Stimulated activated CD8-positive, alpha-beta memory T cell treated with anti-CD3 and anti-CD28 coated beads, Interleukin-12 subunit alpha, Interleukin-12 subunit beta, amount 100 ng/mL, for 24 hours (primary cell): ENCODE data around the gene LMAN2L.
"Not testable (repeated sequence)": the region's sequence is repeated elsewhere in the genome, so short reads cannot be mapped to it uniquely, and the experiment has no call there.

Experiments used
- DNase-seq: peaks from one replicate; pipeline ENCODE4 v3.0.0-alpha.2; 2020; ENCODE audit errors: extremely low read depth

The LMAN2L gene

DNA sequence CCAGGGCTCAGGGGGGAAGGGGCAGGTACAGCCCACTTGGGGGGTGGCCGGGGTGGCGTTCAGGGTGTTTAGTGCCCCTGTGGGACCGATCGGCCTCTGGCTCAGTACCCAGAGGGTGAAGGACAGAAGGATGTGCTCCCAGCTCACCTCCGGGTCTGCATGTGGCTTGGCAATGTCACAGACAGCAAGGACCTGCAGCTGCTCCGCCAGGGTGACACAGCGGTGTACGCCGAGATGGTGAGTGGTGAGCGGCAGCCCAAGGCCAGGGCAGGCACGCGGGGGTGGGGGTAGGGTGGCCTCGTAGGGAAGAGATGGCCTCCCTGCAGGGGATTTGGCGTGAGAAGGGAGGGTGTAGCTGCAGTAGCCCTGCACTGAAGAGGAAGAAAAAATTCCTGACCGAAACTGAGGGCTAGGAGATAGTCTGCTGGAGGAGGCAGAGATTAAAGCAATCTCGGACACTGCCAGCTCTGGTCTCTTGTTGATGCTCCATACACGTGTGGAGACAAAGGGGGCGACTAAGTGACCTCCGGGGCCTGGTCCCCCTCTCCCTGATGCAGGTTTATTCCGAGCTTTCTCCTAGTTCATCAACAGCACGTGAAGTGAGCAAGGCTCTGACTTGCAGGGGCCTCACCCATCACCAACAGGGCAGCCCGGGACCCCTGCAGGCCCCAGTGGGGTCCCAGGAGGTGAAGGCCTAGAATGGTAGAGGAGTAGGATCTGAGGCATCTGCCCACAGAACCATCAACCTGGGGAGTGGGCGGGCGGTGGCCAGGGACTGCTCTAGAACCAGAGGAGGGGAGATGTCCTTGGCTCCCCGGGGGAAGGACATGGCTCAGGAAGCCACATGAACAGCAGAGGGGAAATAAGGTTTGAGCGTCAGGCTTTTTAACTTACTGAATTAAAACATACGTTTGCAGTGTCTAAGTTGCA is 51.9 kb downstream of the LMAN2L start:
- no peak for DNase-seq

DNA sequence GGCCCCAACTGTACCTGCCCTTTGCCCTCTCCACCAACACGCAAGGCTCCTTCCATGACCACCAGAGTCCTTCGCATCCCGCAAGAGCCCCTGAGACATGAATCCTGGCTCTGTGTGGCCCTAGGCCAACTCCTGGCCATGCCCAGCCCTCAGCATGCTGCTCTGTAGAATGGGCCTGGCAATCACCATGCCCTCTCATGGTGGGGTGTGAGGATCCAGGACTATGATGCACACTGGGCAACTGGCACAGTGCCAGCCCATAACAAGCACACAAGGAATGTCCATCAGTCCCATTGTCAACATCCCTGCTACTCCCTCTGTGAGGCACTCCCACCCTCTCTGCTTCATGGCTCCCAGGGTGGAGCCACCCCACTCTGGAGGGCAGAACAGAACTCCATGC is 52.6 kb downstream of the LMAN2L start:
- DNase-seq, result no peak

DNA sequence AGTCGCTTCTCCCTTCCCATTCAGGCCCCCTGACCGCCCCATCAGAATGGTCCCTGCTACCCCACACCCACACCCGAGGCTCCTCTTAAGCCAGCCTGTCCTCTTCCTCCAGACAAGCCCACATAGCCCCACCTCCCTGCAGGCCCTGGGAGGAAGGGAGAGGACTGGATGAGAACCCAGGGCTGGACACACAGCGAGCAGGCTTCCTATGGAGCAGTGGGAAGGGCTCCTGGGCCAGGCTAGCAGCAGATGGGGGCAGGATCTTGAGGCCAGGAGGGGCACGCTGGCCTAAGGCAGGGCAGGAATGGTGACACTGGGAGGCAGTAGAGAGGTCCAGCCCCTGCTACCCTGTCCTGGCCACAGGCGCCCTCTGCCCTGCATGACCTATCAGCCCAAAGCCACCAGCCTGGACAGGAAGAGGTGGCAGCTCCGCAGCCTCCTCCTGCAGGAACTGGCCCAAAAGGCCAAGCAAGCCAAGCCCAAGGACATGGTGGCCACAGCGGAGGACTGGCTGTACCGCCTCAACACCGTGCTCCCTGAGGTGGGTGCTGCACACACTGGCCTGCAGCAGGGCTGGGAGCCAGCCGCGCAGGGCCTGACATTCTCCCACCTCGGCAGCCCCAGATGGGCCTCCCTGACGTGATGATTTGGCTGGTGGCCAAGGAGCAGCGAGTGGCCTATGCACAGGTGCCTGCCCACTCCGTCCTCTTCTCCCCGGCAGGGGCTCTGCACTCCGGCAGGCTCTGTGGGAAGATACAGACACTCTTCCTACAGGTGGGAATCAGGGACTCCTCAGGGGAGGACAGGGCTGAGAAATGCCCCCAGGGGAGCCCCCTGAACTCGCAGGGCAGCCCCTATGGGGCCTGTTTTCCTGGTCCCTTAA is 54.0 kb downstream of the LMAN2L start:
- no peak for DNase-seq

DNA sequence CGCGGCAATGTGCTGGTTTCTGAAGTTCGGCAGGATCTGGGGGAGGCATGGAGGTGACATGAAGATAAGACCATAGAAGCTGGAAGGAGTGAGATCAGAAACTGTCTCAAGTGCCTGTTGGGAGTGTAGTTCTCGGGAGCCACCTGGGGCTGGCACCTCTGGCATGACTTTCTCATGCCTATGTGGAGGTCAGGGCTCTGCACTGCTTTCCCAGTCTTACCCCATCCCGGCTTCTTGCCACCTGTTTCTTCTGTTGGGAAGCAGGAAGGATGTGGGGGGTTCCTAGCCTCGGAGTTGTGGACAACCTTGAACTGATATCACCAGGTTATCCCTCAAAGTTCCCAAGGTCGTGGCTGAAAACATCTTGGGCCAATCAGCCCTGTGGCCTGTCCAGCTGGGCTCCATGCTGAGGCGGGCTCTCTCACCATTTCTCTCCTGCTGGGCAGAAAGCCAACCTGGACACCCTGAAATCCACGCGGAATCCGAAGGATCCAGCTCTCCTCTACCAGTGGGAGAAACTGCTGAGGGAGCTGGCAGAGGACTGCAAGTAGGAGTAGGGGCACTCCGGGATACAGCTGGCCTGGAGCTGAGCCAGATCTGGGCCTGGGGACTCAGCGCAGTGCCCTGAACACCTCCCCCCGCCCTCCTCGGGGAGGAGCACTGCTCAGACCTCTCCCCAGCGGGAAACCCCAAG is 54.8 kb downstream of the LMAN2L start:
- no peak for DNase-seq

DNA sequence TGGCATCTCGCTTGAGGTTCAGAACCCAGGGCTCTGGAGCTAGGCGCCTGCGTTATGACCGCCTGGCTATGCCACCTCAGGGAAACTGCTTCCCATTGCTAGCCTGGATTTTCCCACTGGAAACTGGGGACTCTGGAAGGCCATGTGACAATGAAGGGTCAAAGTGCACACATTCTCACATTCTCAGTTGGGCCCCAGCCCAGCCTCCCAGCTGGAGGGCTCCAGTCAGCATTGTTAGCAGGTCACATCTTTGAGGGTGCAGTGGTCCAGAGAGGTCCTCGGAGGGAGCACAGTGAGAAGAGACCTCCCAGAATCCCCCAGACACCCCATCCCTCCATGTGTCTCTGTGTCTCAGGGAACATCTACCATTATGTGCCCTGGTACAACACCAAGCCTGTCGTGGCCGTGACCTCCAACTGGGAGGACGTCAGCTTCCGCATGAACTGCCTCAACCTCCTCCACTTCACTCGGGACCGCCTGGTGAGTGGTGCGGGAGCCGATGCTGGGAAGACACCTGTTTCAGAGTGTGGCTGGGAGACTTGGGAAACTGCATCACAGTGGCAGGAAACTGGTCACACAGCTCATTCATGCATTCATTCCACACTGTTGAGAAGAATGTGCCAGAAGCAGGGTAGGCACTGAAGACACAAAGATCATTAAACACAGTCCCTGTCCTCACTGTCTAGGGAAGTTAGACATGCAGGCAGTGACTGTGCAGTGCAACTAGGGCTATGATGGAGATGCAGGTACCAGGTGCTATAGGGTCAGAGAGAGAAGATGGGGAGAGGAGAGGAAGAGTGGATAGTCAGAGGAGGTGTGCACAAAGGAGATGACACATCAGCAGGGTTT is 55.7 kb downstream of the LMAN2L start:
- no peak for DNase-seq

DNA sequence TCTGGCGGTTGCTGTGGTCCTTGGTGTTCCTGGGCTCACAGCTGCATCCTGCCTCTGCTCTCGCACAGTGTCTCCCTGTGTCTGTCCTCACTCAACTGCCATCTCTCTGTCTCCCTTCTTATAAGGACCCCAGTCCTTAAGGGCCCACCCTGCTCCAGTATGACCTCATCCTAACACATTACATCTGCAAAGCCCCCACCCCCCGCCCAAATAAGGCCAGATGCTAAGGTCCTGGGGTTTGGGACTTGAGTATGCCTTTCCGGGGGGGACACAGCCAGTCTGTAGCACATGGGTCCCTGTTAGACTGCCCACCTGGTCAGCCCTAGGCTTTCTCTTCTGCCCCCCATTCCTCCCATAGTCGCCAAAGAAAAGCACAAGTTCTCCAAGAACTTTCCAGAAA is 56.6 kb downstream of the LMAN2L start:
- no peak for DNase-seq

DNA sequence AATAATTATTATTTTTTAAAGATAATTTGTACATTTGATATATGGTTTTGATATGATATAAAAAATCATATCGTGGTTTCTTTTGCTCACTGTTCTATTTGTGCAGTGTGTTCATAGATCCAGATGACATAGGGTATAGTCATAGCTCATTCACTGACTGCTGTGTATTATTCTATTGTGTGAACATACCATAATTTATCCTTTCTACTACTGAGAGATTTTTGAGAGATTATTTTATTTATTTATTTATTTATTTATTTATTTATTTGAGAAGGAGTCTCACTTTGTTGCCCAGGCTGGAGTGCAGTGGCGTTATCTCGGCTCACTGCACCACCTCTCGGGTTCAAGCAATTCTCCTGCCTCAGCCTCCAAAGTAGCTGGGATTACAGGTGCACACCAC is 58.3 kb downstream of the LMAN2L start:
- DNase-seq, result no peak

DNA sequence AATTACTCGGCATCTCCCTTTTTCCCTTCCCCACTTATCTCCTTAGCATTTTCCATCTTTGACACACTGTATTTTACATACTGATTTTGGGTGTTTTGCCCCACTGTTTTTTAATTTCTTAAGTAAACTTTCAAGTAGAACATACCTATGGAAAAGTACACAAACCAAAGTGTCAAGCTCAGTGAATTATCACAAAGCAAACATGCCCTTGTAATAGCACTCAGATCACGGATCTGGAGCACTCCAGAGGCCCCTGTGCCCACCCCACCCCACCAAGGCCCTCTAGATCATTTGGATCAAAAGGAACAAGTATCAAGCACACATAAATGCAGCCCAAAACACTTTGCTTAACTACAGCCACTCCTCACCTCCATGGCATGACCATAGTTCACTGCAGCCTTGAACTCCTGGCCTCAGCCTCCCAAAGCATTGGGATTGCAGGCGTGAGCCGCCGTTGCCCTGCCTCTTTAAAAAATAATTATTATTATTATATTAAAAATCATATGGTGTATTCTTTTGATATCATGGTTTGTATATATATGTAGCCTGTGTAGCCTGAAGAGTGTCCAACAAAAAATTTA is 59.2 kb downstream of the LMAN2L start:
- no peak for DNase-seq

DNA sequence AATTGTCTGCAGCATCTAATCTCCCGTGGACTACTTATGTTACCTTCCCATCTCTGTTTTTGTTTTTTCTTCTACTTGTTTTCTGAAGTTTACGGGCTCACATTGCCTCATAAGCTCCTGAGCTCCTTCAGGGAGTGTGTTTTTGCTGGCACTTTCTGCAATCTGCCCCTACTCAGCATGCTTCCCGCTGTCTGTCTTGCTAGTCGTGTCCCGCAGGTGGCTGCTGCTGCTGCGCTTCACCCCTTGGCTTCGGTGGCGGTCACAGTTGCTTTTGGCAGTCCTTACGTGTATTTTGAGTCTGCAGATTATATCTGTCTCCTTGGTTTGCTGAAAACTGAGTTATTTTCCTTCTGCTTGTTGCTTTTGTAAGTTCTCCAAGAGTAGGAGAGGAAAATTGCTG is 60.0 kb downstream of the LMAN2L start:
- DNase-seq, result no peak

DNA sequence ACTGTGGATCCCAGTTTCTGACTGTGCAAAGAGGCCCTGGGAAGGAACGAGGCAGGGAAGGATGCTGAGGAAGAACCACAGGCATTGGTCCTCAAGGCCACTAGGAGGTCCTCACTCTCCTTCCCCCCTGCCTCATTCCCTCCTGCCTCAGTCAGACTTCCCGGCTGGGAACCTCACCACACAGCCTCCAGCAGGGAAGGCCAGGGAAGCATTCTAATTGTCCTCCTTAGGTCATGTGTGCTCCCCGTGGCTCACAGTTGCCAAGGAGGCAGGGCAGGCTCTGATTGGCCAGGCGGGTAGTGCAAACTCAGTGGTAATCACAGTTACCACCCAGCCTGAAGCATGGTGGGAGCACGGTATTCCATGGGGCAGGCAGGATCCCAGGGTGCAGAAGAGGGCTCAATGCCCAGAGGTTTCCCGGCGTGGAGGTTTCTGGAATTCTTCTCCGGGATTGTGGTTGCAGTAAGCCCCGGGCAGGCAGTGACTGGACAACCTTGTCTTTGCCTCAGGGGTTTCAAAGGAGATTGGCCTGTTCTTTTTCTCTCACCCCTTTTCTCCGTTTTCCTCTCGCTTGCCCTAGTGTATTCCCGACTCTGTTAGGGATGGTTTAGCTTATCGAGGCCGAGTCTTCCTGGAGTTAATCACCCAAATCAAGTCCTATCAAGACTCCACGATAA is 70.2 kb downstream of the LMAN2L start:
- DNase-seq, result no peak

DNA sequence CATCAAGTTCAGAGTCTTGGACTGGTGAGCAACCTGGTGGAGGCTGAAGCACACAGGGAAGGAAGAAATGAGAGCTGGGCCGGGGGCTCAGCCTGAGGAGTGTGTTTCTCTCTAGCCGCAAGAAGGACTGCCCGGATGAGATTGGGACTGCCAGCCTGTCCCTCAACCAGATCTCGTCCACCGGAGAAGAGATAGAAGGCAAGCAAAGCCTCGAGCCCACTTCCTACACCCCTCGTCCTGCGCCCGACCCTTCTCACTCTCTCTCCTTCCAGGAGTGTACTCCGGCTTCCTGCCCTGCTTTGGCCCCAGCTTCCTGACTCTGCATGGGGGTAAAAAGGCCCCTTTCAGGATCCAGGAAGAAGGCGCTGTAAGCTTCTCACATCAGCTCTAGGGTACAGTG is 71.1 kb downstream of the LMAN2L start:
- no peak for DNase-seq

DNA sequence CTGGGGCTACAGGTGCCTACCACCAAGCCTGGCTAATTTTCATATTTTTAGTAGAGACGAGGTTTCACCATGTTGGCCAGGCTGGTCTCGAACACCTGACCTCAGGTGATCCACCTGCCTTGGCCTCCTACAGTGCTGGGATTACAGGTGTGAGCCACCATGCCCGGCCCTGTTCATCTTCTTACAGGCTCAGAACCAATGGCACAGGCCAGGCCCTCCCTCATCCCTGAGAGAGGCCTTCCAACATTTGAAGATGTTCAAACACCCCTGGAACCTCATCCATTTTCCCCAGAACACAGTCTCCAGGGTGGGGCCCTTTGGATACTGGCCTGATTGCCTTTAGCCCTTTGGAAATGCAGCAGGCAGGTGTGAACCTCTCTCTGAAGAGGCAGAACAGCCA is 74.1 kb downstream of the LMAN2L start:
- DNase-seq, result not testable (repeated sequence)

DNA sequence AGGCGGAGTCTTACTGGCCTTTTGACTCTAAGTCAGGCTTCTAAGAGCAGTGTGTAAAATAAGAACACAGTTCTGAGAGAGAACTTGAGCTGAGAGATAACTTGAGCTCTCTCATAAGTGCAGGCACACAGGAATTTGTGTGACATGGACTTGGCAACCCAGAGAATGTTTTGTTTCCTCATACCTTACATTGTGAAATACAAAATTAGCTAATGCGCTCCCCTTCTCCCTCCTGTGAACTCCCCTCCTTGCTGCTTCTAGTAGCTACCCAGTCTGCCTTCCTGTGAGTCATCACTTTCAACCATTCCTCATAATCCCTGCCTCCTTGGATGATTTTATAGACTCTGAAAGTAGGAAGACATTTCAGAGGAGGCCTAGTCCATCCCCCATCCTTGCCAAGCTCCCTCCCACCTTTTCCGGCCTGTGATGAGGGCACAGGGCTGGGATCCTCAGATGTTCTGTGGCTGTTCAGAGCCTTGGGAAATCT is 74.7 kb downstream of the LMAN2L start:
- DNase-seq, result no peak

DNA sequence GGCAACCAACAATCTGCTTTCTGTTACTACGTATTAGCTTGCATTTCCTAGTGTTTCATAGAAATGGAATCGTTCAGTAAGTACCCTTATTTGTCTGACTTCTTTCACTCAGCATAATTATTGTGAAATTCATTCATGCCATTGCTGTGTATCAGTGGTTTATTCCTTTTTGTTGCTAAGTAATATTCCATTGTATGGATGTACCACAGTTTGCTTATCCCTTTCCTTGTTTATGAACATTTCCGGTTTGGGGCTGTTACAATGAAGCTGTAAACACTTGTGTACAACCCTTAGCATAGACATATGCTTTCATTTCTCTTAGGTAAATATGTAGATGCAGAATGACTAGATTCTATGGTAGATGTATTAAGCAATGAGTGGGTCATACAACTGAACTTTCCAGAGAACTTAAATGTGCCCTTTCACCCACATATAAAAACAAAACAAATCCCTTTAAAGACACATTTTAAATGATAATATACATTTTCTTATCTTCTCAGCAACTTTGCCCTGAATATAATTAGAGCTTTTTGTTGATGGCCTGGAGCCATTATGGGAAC is 75.4 kb downstream of the LMAN2L start:
- no peak for DNase-seq

DNA sequence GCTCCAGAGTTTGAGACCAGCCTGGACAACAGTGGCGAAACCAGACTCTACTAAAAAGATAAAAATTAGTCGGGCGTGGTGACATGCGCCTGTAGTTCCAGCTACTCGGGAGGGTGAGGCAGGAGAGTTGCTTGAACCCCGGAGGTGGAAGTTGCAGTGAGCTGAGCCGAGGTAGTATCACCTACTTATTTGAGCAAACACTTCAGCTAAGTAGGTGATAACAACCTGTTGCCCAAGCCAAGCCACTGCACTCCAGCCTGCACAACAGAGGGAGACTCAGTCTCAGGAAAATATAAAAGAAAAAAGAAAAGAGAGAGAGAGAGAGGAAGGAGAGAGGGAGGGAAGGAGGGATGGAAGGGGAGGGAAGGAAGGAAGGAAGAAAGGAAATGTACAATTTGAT is 76.0 kb downstream of the LMAN2L start:
- DNase-seq, result no peak

DNA sequence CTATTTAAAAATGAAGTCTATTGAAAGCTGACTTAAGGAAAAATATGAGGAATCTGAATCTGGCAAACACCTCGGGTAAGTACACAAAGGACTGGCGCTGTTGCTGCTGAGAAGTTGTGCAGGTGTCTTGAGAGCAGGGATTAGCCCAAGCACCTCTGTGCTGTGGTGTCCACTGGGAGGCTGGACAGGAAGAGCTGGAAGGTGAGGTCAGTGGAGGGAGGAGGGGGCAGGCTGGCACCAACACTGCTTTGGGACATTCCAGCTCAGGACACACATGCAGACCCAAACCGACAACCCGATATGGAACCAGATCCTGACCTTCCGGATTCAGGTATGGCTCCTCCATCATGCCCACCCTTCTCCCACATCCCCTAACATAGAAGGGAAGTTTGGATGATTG is 76.7 kb downstream of the LMAN2L start:
- no peak for DNase-seq

DNA sequence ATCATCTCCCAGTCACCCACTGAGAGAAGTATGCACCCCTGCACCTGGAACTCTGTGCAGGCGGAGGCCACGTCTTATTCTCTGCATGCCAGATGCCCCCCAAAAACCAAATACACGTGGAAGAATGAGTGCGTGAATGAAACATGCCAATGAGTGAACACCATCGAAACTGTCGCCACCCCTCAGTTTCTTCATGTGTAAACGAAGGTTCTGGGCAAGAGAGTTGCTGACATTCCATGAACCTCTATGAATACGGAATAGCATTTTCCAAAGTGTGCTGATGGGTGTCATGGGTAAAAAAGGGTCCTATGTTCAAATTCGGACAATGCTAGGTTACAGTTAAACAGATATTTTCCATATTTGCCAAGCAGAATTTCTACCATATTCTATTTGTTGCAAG is 77.5 kb downstream of the LMAN2L start:
- DNase-seq, result no peak

DNA sequence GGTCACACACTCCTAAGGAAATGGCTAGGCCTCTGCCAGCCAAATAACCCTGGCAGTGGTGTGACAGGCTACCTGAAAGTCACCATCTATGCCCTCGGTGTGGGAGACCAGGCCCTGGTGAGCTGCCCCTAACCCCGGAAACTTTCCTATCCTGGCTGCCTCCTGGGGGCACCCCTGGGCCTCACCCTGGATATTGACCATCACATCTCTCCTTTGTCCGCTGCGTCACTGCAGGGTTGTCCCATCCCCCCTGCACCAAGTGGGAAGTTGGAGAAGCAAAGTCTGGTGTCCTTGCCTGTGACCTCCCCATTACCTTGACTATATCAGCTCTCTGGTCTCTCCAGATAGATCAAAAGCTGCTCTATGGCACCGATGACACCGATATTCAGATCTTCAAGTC is 78.5 kb downstream of the LMAN2L start:
- no peak for DNase-seq

DNA sequence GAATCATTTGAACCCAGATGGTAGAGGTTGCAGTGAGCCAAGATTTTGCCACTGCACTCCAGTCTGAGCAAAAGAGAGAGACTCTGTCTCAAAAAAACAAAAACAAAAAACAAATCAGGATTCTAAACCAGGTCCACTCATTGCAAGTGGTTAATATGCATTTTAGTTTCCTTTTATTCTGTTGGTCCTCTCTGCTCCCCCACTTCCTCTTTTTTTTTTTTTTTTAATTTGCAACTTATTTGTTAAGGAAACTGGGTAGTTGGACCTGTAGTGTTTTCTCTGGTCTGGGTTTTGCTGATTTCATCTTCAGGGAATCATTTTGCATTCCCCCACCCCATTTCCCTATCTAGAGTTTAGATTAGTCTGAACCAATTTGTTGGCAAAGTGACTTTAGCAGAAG is 83.3 kb downstream of the LMAN2L start:
- DNase-seq, result no peak
